Vagina (tissue), 2 donors: ENCODE data around the gene CACNA2D4.

Experiments
- POLR2A ChIP-seq, 2 donors: fragments of 450-650 bp; IDR thresholded peaks; one replicate each; pipeline ENCODE4 v1.6.1; 2017; ENCODE audit warnings: antibody characterized with exemption in 2 of 2, mild to moderate bottlenecking in 2 of 2, moderate library complexity in 2 of 2
- TF ChIP-seq, protein P1 (sequence below), 3 experiments: fragments of 450-650 bp in 2 of 3; fragments of 200-600 bp in 1 of 3; sonication (generic) in 1 of 3; IDR thresholded peaks; one replicate each; pipeline ENCODE4 v1.5.1; 2017 to 2019; ENCODE audit warnings: antibody characterized with exemption in 3 of 3, mild to moderate bottlenecking in 2 of 3, moderate library complexity in 2 of 3

DNA sequence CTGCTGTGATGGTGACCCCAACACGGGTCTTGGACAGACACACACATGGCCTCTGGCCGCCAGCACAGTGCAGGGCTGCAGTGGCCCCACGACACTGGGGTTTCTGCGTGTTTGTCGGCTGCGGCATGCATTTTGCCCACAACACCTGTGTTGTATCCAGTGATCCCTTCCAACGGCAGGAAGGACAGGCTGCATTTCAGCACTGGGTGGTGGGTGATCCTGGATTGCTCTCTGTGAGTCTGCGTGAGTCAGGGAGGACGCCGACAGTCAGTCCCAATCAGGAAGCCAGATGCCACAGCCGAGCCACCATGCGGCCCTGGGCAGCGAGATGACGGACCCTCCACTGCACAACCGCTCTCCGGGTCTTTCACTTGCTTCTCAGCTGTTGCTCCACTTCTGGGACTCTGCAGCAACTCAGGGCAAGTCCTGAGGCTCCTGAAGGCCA is 77.4 kb downstream of the CACNA2D4 start:
- TF ChIP-seq, protein P1, sequence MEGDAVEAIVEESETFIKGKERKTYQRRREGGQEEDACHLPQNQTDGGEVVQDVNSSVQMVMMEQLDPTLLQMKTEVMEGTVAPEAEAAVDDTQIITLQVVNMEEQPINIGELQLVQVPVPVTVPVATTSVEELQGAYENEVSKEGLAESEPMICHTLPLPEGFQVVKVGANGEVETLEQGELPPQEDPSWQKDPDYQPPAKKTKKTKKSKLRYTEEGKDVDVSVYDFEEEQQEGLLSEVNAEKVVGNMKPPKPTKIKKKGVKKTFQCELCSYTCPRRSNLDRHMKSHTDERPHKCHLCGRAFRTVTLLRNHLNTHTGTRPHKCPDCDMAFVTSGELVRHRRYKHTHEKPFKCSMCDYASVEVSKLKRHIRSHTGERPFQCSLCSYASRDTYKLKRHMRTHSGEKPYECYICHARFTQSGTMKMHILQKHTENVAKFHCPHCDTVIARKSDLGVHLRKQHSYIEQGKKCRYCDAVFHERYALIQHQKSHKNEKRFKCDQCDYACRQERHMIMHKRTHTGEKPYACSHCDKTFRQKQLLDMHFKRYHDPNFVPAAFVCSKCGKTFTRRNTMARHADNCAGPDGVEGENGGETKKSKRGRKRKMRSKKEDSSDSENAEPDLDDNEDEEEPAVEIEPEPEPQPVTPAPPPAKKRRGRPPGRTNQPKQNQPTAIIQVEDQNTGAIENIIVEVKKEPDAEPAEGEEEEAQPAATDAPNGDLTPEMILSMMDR (IDR thresholded peaks at IDR 0.05): no peak
- no peak for TF ChIP-seq POLR2A (IDR thresholded peaks at IDR 0.05)
